H1 (cell line): ENCODE results near the gene USP7. TPM values are rescaled to one million over a fixed set of nuclear protein-coding genes. Genes with fewer than 3 reads are reported as not detected.
"Not testable (repeated sequence)": the region's sequence is repeated elsewhere in the genome, so short reads cannot be mapped to it uniquely, and the experiment has no call there.

ENCODE experiments used
- CTCF ChIA-PET: fragments of 300-600 bp; sonication (Branson Sonifier 250); formaldehyde crosslinking; loops from one replicate; lab custom pipeline; 2021; ENCODE audit not compliant: partially characterized antibody; lab: Charles Lee
- POLR2A ChIA-PET: fragments of 300-600 bp; sonication (Branson Sonifier 250); formaldehyde crosslinking; loops from one replicate; lab custom pipeline; 2021; ENCODE audit warnings: inconsistent platforms; ENCODE audit not compliant: partially characterized antibody; lab: Charles Lee
- DNase-seq, 2 experiments: peaks; one replicate each; pipeline versions ENCODE4 v3.0.0 to v3.0.0-alpha.2; 2010 to 2022; ENCODE audit warnings: low spot score in 2 of 2, low read depth in 1 of 2, mixed read lengths in 1 of 2
- FAIRE-seq: peaks from 2 replicates; lab custom pipeline; 2011; peaks lifted over from hg19 to GRCh38; lab: Jason Lieb, UNC
- H2AFZ ChIP-seq: 2 replicates; pipeline ENCODE4 v1.8.1; 2012; ENCODE audit warnings: low read length, inconsistent platforms
- H2AK5ac ChIP-seq: 2 replicates; pipeline ENCODE4 v1.6.1; 2013; ENCODE audit warnings: low read depth, low read length
- H2BK120ac ChIP-seq: replicated peaks from 2 replicates; pipeline ENCODE3; 2013; ENCODE audit warnings: low read depth, low read length, inconsistent platforms
- H2BK12ac ChIP-seq: 2 replicates; pipeline ENCODE4 v1.6.1; 2013; ENCODE audit warnings: low read depth, low read length
- H2BK15ac ChIP-seq: 2 replicates; pipeline ENCODE4 v1.6.1; 2013; ENCODE audit warnings: low read length
- H2BK20ac ChIP-seq: 2 replicates; pipeline ENCODE4 v1.6.1; 2013; ENCODE audit warnings: low read length
- H2BK5ac ChIP-seq: 2 replicates; pipeline ENCODE4 v1.6.1; 2013; ENCODE audit warnings: low read depth, low read length
- H3K14ac ChIP-seq: 2 replicates; pipeline ENCODE4 v1.6.1; 2013; ENCODE audit warnings: inconsistent platforms; ENCODE audit not compliant: insufficient read length
- H3K18ac ChIP-seq: 2 replicates; pipeline ENCODE4 v1.6.1; 2013; ENCODE audit warnings: low read length; ENCODE audit errors: extremely low read depth
- H3K23ac ChIP-seq: 2 replicates; pipeline ENCODE4 v1.6.1; 2013; ENCODE audit warnings: inconsistent platforms; ENCODE audit not compliant: insufficient read length
- H3K23me2 ChIP-seq: 2 replicates; pipeline ENCODE4 v1.6.1; 2013; ENCODE audit warnings: low read depth, low read length
- H3K27ac ChIP-seq: 2 replicates; pipeline ENCODE4 v1.6.1; 2011; ENCODE audit warnings: low read depth, low read length, inconsistent platforms
- H3K27me3 ChIP-seq, 4 experiments: replicated peaks in 1 of 4; 1 replicate in 1 of 4; 2 replicates in 3 of 4; pipeline versions ENCODE4 v1.6.1 to v1.8.1; 2011 to 2013; ENCODE audit warnings: low read length in 3 of 4, mild to moderate bottlenecking in 3 of 4, inconsistent platforms in 2 of 4, mixed read lengths in 2 of 4, moderate library complexity in 1 of 4; ENCODE audit not compliant: control insufficient read depth in 3 of 4, insufficient read depth in 3 of 4; ENCODE audit errors: extremely low read depth in 1 of 4
- H3K36me3 ChIP-seq, 4 experiments: 2 replicates each; pipeline versions ENCODE4 v1.6.1 to v1.8.1; 2011 to 2013; ENCODE audit warnings: mild to moderate bottlenecking in 4 of 4, low read length in 3 of 4, moderate library complexity in 2 of 4, control low read depth in 1 of 4, inconsistent platforms in 1 of 4; ENCODE audit not compliant: insufficient read depth in 4 of 4, control insufficient read depth in 2 of 4
- H3K4ac ChIP-seq: replicated peaks from 2 replicates; pipeline ENCODE3; 2013; ENCODE audit warnings: low read length, low read depth, mixed read lengths, inconsistent platforms; ENCODE audit not compliant: insufficient read length
- H3K4me1 ChIP-seq, 4 experiments: replicated peaks in 1 of 4; 1 replicate in 1 of 4; 2 replicates in 3 of 4; pipeline versions ENCODE4 v1.6.1 to v1.8.1; 2011 to 2013; ENCODE audit warnings: low read length in 3 of 4, inconsistent platforms in 2 of 4, mixed read lengths in 1 of 4; ENCODE audit not compliant: insufficient read depth in 4 of 4, control insufficient read depth in 3 of 4
- H3K4me2 ChIP-seq, 2 experiments: 2 replicates each; pipeline versions ENCODE4 v1.6.1 to v1.8.1; 2011 to 2013; ENCODE audit warnings: low read depth in 2 of 2, low read length in 2 of 2, control low read depth in 1 of 2, inconsistent platforms in 1 of 2, mild to moderate bottlenecking in 1 of 2; ENCODE audit not compliant: insufficient read depth in 1 of 2
- H3K4me3 ChIP-seq, 4 experiments: fragments of 200-600, 300-600 bp in 1 of 4; sonication (generic), shearing (Covaris generic), sonication (Bioruptor Twin) in 1 of 4; 2 replicates each; pipeline versions ENCODE4 v1.5.1 to v1.8.1; 2011 to 2016; ENCODE audit warnings: low read length in 4 of 4, low read depth in 3 of 4, control low read depth in 2 of 4, inconsistent platforms in 2 of 4, mild to moderate bottlenecking in 2 of 4, mixed read lengths in 1 of 4, moderate library complexity in 1 of 4; ENCODE audit not compliant: insufficient read depth in 2 of 4; ENCODE audit errors: extremely low read depth in 1 of 4
- H3K56ac ChIP-seq: replicated peaks from 2 replicates; pipeline ENCODE3; 2013; ENCODE audit warnings: low read depth, mild to moderate bottlenecking, mixed read lengths, low read length, inconsistent platforms; ENCODE audit not compliant: insufficient read length
- H3K79me1 ChIP-seq: 2 replicates; pipeline ENCODE4 v1.6.1; 2013; ENCODE audit warnings: low read depth, low read length, control low read depth
- H3K79me2 ChIP-seq, 2 experiments: 2 replicates each; pipeline versions ENCODE4 v1.6.1 to v1.8.1; 2012 to 2013; ENCODE audit warnings: low read length in 2 of 2, mild to moderate bottlenecking in 2 of 2, inconsistent platforms in 1 of 2; ENCODE audit not compliant: insufficient read depth in 2 of 2, control insufficient read depth in 1 of 2
- H3K9ac ChIP-seq, 4 experiments: replicated peaks in 1 of 4; 1 replicate in 1 of 4; 2 replicates in 3 of 4; pipeline versions ENCODE4 v1.6.1 to v1.8.1; 2011 to 2013; ENCODE audit warnings: low read depth in 3 of 4, low read length in 3 of 4, control low read depth in 2 of 4, mild to moderate bottlenecking in 2 of 4, moderate library complexity in 2 of 4, inconsistent platforms in 1 of 4; ENCODE audit errors: extremely low read depth in 1 of 4
- H3K9me3 ChIP-seq, 2 experiments: 2 replicates each; pipeline versions ENCODE4 v1.6.1 to v1.8.1; 2012 to 2013; ENCODE audit warnings: mild to moderate bottlenecking in 2 of 2, moderate library complexity in 2 of 2, control low read depth in 1 of 2, inconsistent platforms in 1 of 2, low read depth in 1 of 2, low read length in 1 of 2, mixed read lengths in 1 of 2; ENCODE audit not compliant: insufficient read depth in 2 of 2
- H4K20me1 ChIP-seq, 2 experiments: replicated peaks in 1 of 2; 2 replicates each; pipeline versions ENCODE3 to v1.8.1; 2011 to 2013; ENCODE audit warnings: inconsistent platforms in 2 of 2, low read length in 2 of 2, mild to moderate bottlenecking in 1 of 2; ENCODE audit not compliant: insufficient read depth in 2 of 2, control insufficient read depth in 1 of 2
- H4K5ac ChIP-seq: 2 replicates; pipeline ENCODE4 v1.6.1; 2013; ENCODE audit warnings: low read length, low read depth, mixed read lengths, inconsistent platforms; ENCODE audit not compliant: insufficient read length
- H4K8ac ChIP-seq: 2 replicates; pipeline ENCODE4 v1.8.0; 2013; ENCODE audit warnings: mild to moderate bottlenecking, moderate library complexity, low read length, inconsistent platforms; ENCODE audit not compliant: insufficient read depth; ENCODE audit errors: extremely low read depth
- H4K91ac ChIP-seq: replicated peaks from 2 replicates; pipeline ENCODE3; 2013; ENCODE audit warnings: low read length, mixed read lengths, inconsistent platforms; ENCODE audit not compliant: insufficient read length
- WGBS, 2 experiments: shearing (Covaris generic) in 1 of 2; methylation state at CpG; one replicate each; pipeline versions ENCODE4 v1.1.6 to v1.1.7; 2013 to 2015; ENCODE audit warnings: low lambda C conversion rate in 2 of 2, mixed read lengths in 2 of 2, inconsistent platforms in 1 of 2, low coverage in 1 of 2, missing lambda C conversion rate in 1 of 2; ENCODE audit not compliant: insufficient replicate concordance in 2 of 2, insufficient coverage in 1 of 2, insufficient read length in 1 of 2; ENCODE audit errors: extremely low coverage in 1 of 2, missing lambda C conversion rate in 1 of 2; 5-methylcytosine and 5-hydroxymethylcytosine counted together
- polyA plus RNA-seq, 7 experiments: library from polyadenylated mRNA; depleted of rRNA in 3 of 7; stranded (reverse) in 5 of 7; unstranded in 2 of 7; fragments of >200 nt in 5 of 7; fragments of 200-250 nt in 2 of 7; gene quantifications; 1 replicate in 5 of 7; 2 replicates in 1 of 7; 4 replicates in 1 of 7; pipeline versions ENCODE4 v1.2.1 to v1.2.3, GENCODE V29; 2011 to 2013; ENCODE audit warnings: missing spikeins in 2 of 7, mixed read lengths in 2 of 7
- total RNA-seq: library from RNA; stranded (reverse); fragmentation: NEBNext Ultra II Directional; extraction: Animal tissue kit (Norgen Biotek cat#: 25700); gene quantifications from 2 replicates; pipeline ENCODE4 v1.2.1, GENCODE V29; 2021

The USP7 gene
- total and polyA plus RNA-seq, 2 of the 8 experiments (the other 6 are each of a cell fraction or from before 2014, with no cell fraction given), result 21.3 to 211 TPM

DNA sequence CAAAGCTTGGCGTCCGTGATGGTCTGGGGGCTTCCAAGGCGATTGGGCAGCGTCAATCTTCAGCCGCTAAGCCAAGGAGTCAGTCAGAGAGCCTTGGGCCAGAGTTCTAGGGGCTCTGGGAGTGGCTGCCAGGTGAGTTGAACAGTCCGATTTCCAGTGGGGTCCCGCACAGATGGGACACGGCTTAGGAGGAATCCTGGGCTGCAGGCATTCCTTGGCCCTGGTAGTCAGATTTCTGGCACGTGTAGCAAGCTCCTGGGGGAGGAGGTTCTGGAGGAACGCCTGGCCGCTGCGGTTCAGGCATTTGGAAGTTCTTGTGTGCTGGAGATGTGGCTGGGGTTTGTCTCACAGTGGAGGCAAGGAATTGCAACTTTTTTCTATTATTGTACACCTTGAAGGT, 120.4 kb downstream of the USP7 start:
- H3K9me3 ChIP-seq, H3K4me1 ChIP-seq, H2AFZ ChIP-seq, H4K5ac ChIP-seq, H2BK120ac ChIP-seq, H3K79me1 ChIP-seq, H2BK5ac ChIP-seq, CTCF ChIA-PET, H3K18ac ChIP-seq, H3K9ac ChIP-seq, H3K27ac ChIP-seq, H3K23me2 ChIP-seq, H3K56ac ChIP-seq, H2AK5ac ChIP-seq, H3K4me3 ChIP-seq, FAIRE-seq, H4K91ac ChIP-seq, H3K4me2 ChIP-seq, H3K23ac ChIP-seq, H2BK15ac ChIP-seq, H2BK20ac ChIP-seq, H3K27me3 ChIP-seq, H4K8ac ChIP-seq, H3K36me3 ChIP-seq, H3K4ac ChIP-seq, H2BK12ac ChIP-seq, H3K14ac ChIP-seq, DNase-seq, H4K20me1 ChIP-seq: not testable (repeated sequence)
- peaks cover 0 to 23% of the 10 kb centered on the region in 2 experiments; a peak in 2 of 4 replicates for H3K79me2 ChIP-seq
- POLR2A ChIA-PET, result interaction anchor here (1.2 kb wide), 1 partner anchor 11 kb away, joined by 3 read pairs; no protein-coding TSS in a partner anchor
- WGBS, 2 experiments, result 87% methylated on average over 9 of the region's 12 CpGs; no CpG with 5 or more reads in 1 of the 2 experiments

Other genes with a start within 250 kb of the USP7 start
- 13.1 and 14.3 TPM in 2 replicates for gene TMEM186, start 166.3 kb downstream of the USP7 start, total RNA-seq
- 10.5 and 13.1 TPM in 2 replicates for gene TMEM186, start 166.3 kb downstream of the USP7 start, polyA plus RNA-seq (2011; rRNA removed)
- gene PMM2, start 166.1 kb downstream of the USP7 start, total RNA-seq, result 47.0 and 49.4 TPM in 2 replicates
- 26.2 and 40.0 TPM in 2 replicates for gene PMM2, start 166.1 kb downstream of the USP7 start, polyA plus RNA-seq (2011; rRNA removed)
- 300 and 326 TPM in 2 replicates for gene CARHSP1, start 94.9 kb downstream of the USP7 start, total RNA-seq
- 292 and 364 TPM in 2 replicates for gene CARHSP1, start 94.9 kb downstream of the USP7 start, polyA plus RNA-seq (2011; rRNA removed)
- not detected in 2 replicates for gene LITAFD, start 81.6 kb downstream of the USP7 start, total RNA-seq
- not detected in 2 replicates for gene LITAFD, start 81.6 kb downstream of the USP7 start, polyA plus RNA-seq (2011; rRNA removed)
- 63.1 and 66.1 TPM in 2 replicates for gene HAPSTR1, start 127.7 kb upstream of the USP7 start, total RNA-seq
- 11.6 and 11.9 TPM in 2 replicates for gene HAPSTR1, start 127.7 kb upstream of the USP7 start, polyA plus RNA-seq (2011; rRNA removed)